ENCODE data around the gene SRP14.
"Not testable (repeated sequence)": the region's sequence is repeated elsewhere in the genome, so short reads cannot be mapped to it uniquely, and the experiment has no call there.

The SRP14 gene

DNA sequence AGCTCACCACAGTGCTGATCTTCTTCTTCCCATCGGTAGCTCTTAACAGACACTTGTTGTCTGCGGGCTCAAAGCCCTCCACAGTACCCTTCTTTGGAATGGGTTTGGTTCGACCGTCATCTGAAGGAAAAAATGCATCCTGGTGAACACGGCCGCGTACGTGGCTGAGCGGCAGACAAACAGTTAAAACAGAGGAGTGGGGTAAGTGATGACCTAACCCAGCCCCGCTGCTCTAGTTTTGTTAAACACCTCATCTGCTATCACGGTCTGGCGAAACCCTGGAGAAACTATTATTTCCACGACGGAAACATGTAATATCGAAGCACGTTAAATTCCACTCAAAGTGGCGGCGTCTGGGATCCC, 725 bp downstream of the SRP14 start:
- DNase-seq, result no peak
- H3K9me3 ChIP-seq, result no peaks in the 10 kb centered on the region
- H3K36me3 ChIP-seq, result peaks cover 37 to 38% (median 37%) of the 10 kb centered on the region in 3 donors
- TF ChIP-seq, protein P1, sequence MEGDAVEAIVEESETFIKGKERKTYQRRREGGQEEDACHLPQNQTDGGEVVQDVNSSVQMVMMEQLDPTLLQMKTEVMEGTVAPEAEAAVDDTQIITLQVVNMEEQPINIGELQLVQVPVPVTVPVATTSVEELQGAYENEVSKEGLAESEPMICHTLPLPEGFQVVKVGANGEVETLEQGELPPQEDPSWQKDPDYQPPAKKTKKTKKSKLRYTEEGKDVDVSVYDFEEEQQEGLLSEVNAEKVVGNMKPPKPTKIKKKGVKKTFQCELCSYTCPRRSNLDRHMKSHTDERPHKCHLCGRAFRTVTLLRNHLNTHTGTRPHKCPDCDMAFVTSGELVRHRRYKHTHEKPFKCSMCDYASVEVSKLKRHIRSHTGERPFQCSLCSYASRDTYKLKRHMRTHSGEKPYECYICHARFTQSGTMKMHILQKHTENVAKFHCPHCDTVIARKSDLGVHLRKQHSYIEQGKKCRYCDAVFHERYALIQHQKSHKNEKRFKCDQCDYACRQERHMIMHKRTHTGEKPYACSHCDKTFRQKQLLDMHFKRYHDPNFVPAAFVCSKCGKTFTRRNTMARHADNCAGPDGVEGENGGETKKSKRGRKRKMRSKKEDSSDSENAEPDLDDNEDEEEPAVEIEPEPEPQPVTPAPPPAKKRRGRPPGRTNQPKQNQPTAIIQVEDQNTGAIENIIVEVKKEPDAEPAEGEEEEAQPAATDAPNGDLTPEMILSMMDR (IDR thresholded peaks at IDR 0.05), result no peak
- H3K4me3 ChIP-seq, result peak overlapping the region; percentile 80 to 82
- H3K4me1 ChIP-seq, result peaks cover 0 to 24% (median 6%) of the 10 kb centered on the region in 4 donors
- intact Hi-C loops (cut with DNase I; ENCODE audit: low total_unique reads), result no loop called here
- H3K27ac ChIP-seq, result peak overlapping the region; percentile 91 to 94
- no peaks in the 10 kb centered on the region for H3K27me3 ChIP-seq

DNA sequence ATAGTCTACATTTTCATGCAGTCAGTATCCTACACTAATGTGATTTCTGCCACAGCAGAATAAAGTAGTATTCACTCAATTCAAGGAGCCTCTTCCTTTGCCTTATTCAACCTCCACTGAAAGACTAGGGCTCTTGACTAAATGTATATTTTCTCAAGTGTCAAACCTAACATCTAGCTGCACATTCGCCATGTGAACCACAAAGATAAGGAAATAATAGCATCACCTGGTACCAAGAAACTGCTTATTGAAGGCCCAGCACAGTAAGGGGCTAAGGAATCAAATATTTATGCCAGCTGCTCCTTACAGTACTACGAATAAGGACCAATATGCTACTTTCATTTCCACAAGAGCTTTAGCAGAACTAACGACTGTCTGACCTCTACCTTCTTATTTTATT, 1.3 kb downstream of the SRP14 start:
- peak overlapping the region; percentile 91 to 94 for H3K27ac ChIP-seq
- peak overlapping the region; percentile 80 to 82 for H3K4me3 ChIP-seq
- H3K9me3 ChIP-seq, result no peaks in the 10 kb centered on the region
- intact Hi-C loops (cut with DNase I; ENCODE audit: low total_unique reads), result no loop called here
- peaks cover 0 to 24% (median 6%) of the 10 kb centered on the region in 4 donors for H3K4me1 ChIP-seq
- H3K36me3 ChIP-seq, result peaks cover 41 to 43% (median 42%) of the 10 kb centered on the region in 3 donors
- TF ChIP-seq, protein P1 (IDR thresholded peaks at IDR 0.05), result no peak
- H3K27me3 ChIP-seq, result no peaks in the 10 kb centered on the region
- DNase-seq, result no peak

DNA sequence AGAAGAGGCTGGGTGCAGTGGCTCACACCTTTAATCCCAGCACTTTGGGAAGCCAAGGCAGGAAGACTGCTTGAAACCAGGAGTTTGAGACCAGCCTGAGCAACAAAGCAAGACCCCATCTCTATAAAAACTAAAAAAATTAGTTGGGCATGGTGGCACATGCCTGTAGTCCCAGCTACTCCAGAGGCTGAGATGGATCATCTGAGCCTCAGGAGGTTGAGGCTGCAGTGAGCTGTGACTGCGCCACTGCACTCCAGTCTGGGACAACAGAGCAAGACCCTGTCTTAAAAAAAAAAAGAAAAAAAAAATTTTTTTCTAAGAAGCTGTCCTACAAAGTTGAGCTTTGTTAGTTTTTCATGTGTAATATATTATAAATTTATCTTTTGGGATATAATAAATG, 3.8 kb downstream of the SRP14 start:
- peaks cover 0 to 24% (median 6%) of the 10 kb centered on the region in 4 donors for H3K4me1 ChIP-seq
- intact Hi-C loops (cut with DNase I; ENCODE audit: low total_unique reads), result not testable (repeated sequence)

DNA sequence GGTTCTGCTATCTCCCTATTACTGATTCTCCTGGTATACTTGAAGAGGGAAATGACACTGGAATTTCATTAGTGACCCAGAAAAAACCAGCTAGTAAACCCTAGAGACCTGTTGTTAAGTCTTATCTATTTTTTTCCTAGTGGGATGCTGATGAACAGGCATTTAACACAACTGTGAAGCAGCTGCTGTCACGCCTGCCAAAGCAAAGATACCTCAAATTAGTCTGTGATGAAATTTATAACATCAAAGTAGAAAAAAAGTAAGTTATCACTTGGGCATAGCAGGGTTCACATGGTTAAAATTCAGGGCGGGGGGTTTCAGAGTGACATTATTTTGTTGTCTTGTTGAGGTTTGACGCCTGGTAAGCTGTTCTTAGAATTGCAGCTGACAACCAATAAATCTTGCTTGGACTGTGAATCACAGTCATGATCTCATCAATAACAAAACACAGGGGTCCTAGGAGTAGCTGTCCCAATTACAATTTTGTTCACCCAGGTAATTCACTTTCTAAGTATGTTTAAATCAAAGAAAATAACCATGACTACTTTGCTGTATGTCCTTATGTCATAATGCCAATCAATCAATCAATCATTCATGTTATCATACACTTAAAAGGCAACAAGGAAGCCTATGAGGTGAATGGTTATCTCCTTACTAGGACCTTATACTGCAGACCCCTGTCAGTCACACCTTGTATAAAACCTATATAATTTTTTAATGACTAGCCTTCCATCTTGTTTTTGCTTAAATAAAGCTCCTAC, 4.6 kb downstream of the SRP14 start:
- no peak overlapping the region for H3K4me3 ChIP-seq
- no peaks in the 10 kb centered on the region for H3K27me3 ChIP-seq
- no peak for DNase-seq
- no peak overlapping the region for H3K27ac ChIP-seq
- H3K36me3 ChIP-seq, result peaks cover 62 to 75% (median 74%) of the 10 kb centered on the region in 3 donors
- H3K4me1 ChIP-seq, result peaks cover 0 to 16% (median 6%) of the 10 kb centered on the region in 4 donors
- no peaks in the 10 kb centered on the region for H3K9me3 ChIP-seq
- intact Hi-C loops (cut with DNase I; ENCODE audit: low total_unique reads), result no loop called here
- TF ChIP-seq, protein P1 (IDR thresholded peaks at IDR 0.05), result no peak

More for the DNA sequence above, 3.8 kb downstream of the SRP14 start:
- DNase-seq, H3K27ac ChIP-seq, H3K27me3 ChIP-seq, H3K4me3 ChIP-seq, H3K9me3 ChIP-seq: not testable (repeated sequence)
- H3K36me3 ChIP-seq, result peaks cover 53 to 67% (median 67%) of the 10 kb centered on the region in 3 donors

DNA sequence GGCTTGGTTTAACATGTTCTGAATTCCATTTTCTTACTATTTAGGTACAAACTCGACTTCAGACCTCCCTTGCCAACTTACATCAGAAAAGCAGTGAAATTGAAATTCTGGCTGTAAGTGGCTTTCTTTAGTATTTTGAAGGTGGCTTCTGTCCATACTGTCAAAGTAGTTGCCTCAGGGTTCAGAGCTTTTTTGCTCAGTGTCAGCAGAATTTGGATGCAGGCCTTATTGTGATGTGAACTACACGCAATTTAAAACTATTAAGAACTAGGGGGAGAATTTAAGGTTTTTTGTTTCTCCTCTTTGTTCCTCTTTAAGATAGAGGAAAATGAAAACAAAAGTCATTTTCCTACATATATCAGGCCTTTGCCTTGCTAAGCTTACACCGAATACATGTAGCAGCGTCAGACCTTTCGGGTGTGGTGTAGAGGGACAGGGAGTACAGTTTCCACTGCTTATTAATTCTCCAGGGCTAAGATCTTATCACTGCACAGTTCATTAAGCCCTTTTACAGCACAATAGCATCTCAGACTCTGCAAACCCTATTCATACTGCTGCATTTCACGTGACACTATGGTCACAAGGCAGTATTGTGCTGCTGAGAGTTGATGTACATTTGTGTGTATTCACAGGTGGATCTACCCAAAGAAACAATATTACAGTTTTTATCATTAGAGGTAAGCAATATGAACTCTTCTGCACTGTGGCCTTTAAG, 6.7 kb downstream of the SRP14 start:
- H3K4me3 ChIP-seq, result no peak overlapping the region
- TF ChIP-seq, protein P1 (IDR thresholded peaks at IDR 0.05), result no peak
- no peak for DNase-seq
- no peaks in the 10 kb centered on the region for H3K9me3 ChIP-seq
- H3K27me3 ChIP-seq, result no peaks in the 10 kb centered on the region
- H3K4me1 ChIP-seq, result peaks cover 0 to 7% (median 2%) of the 10 kb centered on the region in 4 donors
- H3K27ac ChIP-seq, result no peak overlapping the region
- intact Hi-C loops (cut with DNase I; ENCODE audit: low total_unique reads), result no loop called here
- H3K36me3 ChIP-seq, result peaks cover 76 to 96% (median 95%) of the 10 kb centered on the region in 3 donors

DNA sequence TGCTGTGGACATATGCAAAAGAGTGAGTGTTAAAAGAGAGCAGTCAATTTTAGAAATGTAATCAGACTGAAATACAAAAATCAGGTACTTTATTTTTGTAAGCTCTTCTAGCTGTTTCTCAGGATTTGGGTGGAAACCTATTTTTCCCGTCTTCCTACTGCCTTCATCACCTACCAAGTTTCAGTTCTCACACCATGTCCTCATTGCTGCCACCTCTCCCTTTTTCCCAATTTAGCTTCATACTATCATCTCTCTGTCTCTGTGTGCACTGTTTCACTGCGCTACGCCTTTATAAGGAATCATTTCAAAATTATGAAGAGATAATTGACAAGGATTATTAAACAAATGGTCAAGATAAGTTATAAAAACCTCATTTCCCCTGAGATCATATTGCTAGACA, 7.7 kb downstream of the SRP14 start:
- Histone ChIP-seq H3K36me3 (peaks cover 72 to 98% (median 96%) of the 10 kb centered on the region in 3 donors), H3K9me3 (no peaks in the 10 kb centered on the region), H3K27me3 (no peaks in the 10 kb centered on the region), H3K4me3 (no peak overlapping the region), H3K27ac (no peak overlapping the region), H3K4me1 (peaks cover 0 to under 1% (median 0%) of the 10 kb centered on the region in 4 donors)
- no peak for DNase-seq
- TF ChIP-seq, protein P1 (IDR thresholded peaks at IDR 0.05), result no peak
- intact Hi-C loops (cut with DNase I; ENCODE audit: low total_unique reads), result no loop called here
